HepG2 (cell line): ENCODE data around the gene IL6ST. TPM values are rescaled to one million over a fixed set of nuclear protein-coding genes. Genes with fewer than 3 reads are reported as not detected.

Experiments
- ARHGAP35 ChIP-seq: sonication (generic); formaldehyde crosslinking; IDR thresholded peaks from 2 replicates; pipeline ENCODE4 v1.9.0; 2022; ENCODE audit warnings: mild to moderate bottlenecking, inconsistent platforms, moderate library complexity, missing genetic modification reagents, borderline replicate concordance
- CREB1 ChIP-seq, 2 experiments: fragments of 450-650 bp in 1 of 2; IDR thresholded peaks; 2 replicates each; pipeline ENCODE4 v1.6.1; 2016 to 2017; ENCODE audit warnings: control low read depth in 1 of 2, mild to moderate bottlenecking in 1 of 2, missing compliant biosample characterization in 1 of 2, missing genetic modification characterization in 1 of 2
- DNMT1 ChIP-seq: sonication (generic); formaldehyde crosslinking; IDR thresholded peaks from 2 replicates; pipeline ENCODE4 v1.5.1; 2020; ENCODE audit warnings: mild to moderate bottlenecking, missing genetic modification reagents
- HNF4G ChIP-seq, 2 experiments: sonication (generic) in 1 of 2; formaldehyde crosslinking in 1 of 2; IDR thresholded peaks; 2 replicates each; pipeline versions ENCODE4 v1.4.0 to v1.6.1; 2011 to 2020; ENCODE audit warnings: borderline replicate concordance in 2 of 2, low read depth in 2 of 2, mild to moderate bottlenecking in 2 of 2, low read length in 1 of 2, missing genetic modification reagents in 1 of 2, moderate library complexity in 1 of 2
- MAX ChIP-seq: IDR thresholded peaks from 2 replicates; pipeline ENCODE4 v1.6.1; 2012; ENCODE audit warnings: inconsistent platforms
- MED8 ChIP-seq: sonication (generic); formaldehyde crosslinking; IDR thresholded peaks from 2 replicates; pipeline ENCODE4 v1.8.1; 2023; ENCODE audit warnings: mild to moderate bottlenecking, missing genetic modification reagents; ENCODE audit not compliant: insufficient replicate concordance
- MIXL1 ChIP-seq: IDR thresholded peaks from 2 replicates; pipeline ENCODE4 v1.6.1; 2016
- NKX3-1 ChIP-seq: sonication (generic); formaldehyde crosslinking; IDR thresholded peaks from 2 replicates; pipeline ENCODE4 v1.5.0; 2020; ENCODE audit warnings: missing genetic modification reagents
- PAWR ChIP-seq: sonication (generic); formaldehyde crosslinking; IDR thresholded peaks from 2 replicates; pipeline ENCODE4 v1.4.0; 2020; ENCODE audit warnings: missing genetic modification reagents, mild to moderate bottlenecking, borderline replicate concordance
- RBFOX2 ChIP-seq: fragments of 200-400 bp; formaldehyde crosslinking; IDR thresholded peaks from 2 replicates; pipeline ENCODE4 v1.6.1; 2017; ENCODE audit warnings: low read depth, mild to moderate bottlenecking, low read length
- RNF2 ChIP-seq: fragments of 450-650 bp; conservative IDR thresholded peaks from 2 replicates; pipeline ENCODE4 v1.6.1; 2016; ENCODE audit warnings: low read depth
- ZBTB1 ChIP-seq: sonication (generic); formaldehyde crosslinking; IDR thresholded peaks from 2 replicates; pipeline ENCODE4 v1.4.0; 2020; ENCODE audit warnings: missing genetic modification reagents, borderline replicate concordance
- ZFY ChIP-seq: sonication (generic); formaldehyde crosslinking; IDR thresholded peaks from 2 replicates; pipeline ENCODE4 v1.4.0; 2020; ENCODE audit warnings: missing genetic modification reagents
- ZNF12 ChIP-seq: sonication (generic); formaldehyde crosslinking; IDR thresholded peaks from 2 replicates; pipeline ENCODE4 v1.5.0; 2020; ENCODE audit warnings: missing genetic modification reagents
- ZNF281 ChIP-seq: sonication (generic); formaldehyde crosslinking; IDR thresholded peaks from 2 replicates; pipeline ENCODE4 v1.4.0; 2020; ENCODE audit warnings: missing genetic modification reagents, borderline replicate concordance
- ZNF296 ChIP-seq: sonication (generic); formaldehyde crosslinking; conservative IDR thresholded peaks from 2 replicates; pipeline ENCODE4 v1.5.0; 2020; ENCODE audit warnings: mild to moderate bottlenecking, missing genetic modification reagents
- ZNF431 ChIP-seq: sonication (generic); formaldehyde crosslinking; IDR thresholded peaks from 2 replicates; pipeline ENCODE4 v1.9.0; 2022; ENCODE audit warnings: missing genetic modification reagents, low read depth, mild to moderate bottlenecking, borderline replicate concordance
- ZNF446 ChIP-seq: sonication (generic); formaldehyde crosslinking; IDR thresholded peaks from 2 replicates; pipeline ENCODE4 v1.5.0; 2020; ENCODE audit warnings: mild to moderate bottlenecking, missing genetic modification reagents
- ZNF615 ChIP-seq: sonication (generic); formaldehyde crosslinking; IDR thresholded peaks from 2 replicates; pipeline ENCODE4 v1.5.0; 2020; ENCODE audit warnings: mild to moderate bottlenecking, missing genetic modification reagents, borderline replicate concordance
- polyA plus RNA-seq, 8 experiments: library from polyadenylated mRNA; depleted of rRNA in 3 of 8; stranded (reverse) in 7 of 8; unstranded in 1 of 8; fragments of >200 nt; fragmentation: Illumina TruSeq in 4 of 8; extraction: Trizol in 4 of 8; gene quantifications; 2 replicates each; pipeline versions ENCODE4 v1.2.1 to v1.2.3, GENCODE V29; 2011 to 2016; ENCODE audit warnings: low read depth in 4 of 8, missing spikeins in 1 of 8, mixed read lengths in 1 of 8; ENCODE audit not compliant: insufficient read depth in 1 of 8
- total RNA-seq, 5 experiments: library from RNA; depleted of rRNA; stranded (reverse); fragments of >200 nt; fragmentation: Illumina TruSeq; extraction: Trizol; gene quantifications; 2 replicates each; pipeline ENCODE4 v1.2.3, GENCODE V29; 2016; ENCODE audit warnings: low read depth in 1 of 5
- TF ChIP-seq, protein P1 (sequence below): sonication (generic); formaldehyde crosslinking; IDR thresholded peaks from 2 replicates; pipeline ENCODE4 v1.8.1; 2023; ENCODE audit warnings: missing genetic modification reagents, inconsistent platforms, borderline replicate concordance
- TF ChIP-seq, protein P2 (sequence below): sonication (generic); formaldehyde crosslinking; conservative IDR thresholded peaks from 2 replicates; pipeline ENCODE4 v1.8.1; 2023; ENCODE audit warnings: missing genetic modification reagents
- TF ChIP-seq, protein P3 (sequence below): sonication (generic); formaldehyde crosslinking; IDR thresholded peaks from 2 replicates; pipeline ENCODE4 v1.4.0; 2020; ENCODE audit warnings: mild to moderate bottlenecking, missing genetic modification reagents

The IL6ST gene
- total and polyA plus RNA-seq, 2 of the 13 experiments (the other 11 are each of a cell fraction or from before 2014, with no cell fraction given), result 66.6 to 166 TPM

GRCh38 chr5:55994998-55995914 is 493 bp upstream of the IL6ST start (continued):
- TF ChIP-seq ZNF281 (CRISPR knock-in tag) (no peak; the same call in 1 of the 2 replicates), ZNF12 (CRISPR knock-in tag) (no peak), ZNF446 (CRISPR knock-in tag) (no peak), MED8 (CRISPR knock-in tag) (peak; percentile 62), ZNF615 (CRISPR knock-in tag) (no peak; the same call in 1 of the 2 replicates), PAWR (CRISPR knock-in tag) (0 out of 2 replicates have a peak, but pooled peaks have one; percentile 64), ZBTB1 (CRISPR knock-in tag) (no peak), HNF4G (IDR thresholded peaks at IDR 0.05; ENCODE audit: borderline replicate concordance, low read depth, low read length) (no peak; the same call in 1 of the 2 replicates), HNF4G (CRISPR knock-in tag; IDR thresholded peaks at IDR 0.05; ENCODE audit: borderline replicate concordance, low read depth) (no peak; the same call in 1 of the 2 replicates), MIXL1 (CRISPR knock-in tag) (no peak), RBFOX2 (peak; percentile 81), NKX3-1 (CRISPR knock-in tag) (no peak), MAX (peak; percentile 62; the same call in 1 of the 2 replicates), ARHGAP35 (CRISPR knock-in tag) (no peak; the same call in 1 of the 2 replicates), ZFY (CRISPR knock-in tag) (peak; percentile 77), ZNF296 (CRISPR knock-in tag) (no peak; the same call in 1 of the 2 replicates), CREB1 (IDR thresholded peaks at IDR 0.05) (peak; percentile 83), CREB1 (CRISPR knock-in tag; IDR thresholded peaks at IDR 0.05) (peak; percentile 73), DNMT1 (CRISPR knock-in tag) (no peak; the same call in 1 of the 2 replicates), ZNF431 (CRISPR knock-in tag) (no peak), RNF2 (no peak)
- TF ChIP-seq, protein P1, sequence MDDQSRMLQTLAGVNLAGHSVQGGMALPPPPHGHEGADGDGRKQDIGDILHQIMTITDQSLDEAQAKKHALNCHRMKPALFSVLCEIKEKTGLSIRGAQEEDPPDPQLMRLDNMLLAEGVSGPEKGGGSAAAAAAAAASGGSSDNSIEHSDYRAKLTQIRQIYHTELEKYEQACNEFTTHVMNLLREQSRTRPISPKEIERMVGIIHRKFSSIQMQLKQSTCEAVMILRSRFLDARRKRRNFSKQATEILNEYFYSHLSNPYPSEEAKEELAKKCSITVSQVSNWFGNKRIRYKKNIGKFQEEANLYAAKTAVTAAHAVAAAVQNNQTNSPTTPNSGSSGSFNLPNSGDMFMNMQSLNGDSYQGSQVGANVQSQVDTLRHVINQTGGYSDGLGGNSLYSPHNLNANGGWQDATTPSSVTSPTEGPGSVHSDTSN (CRISPR knock-in tag), result no peak
- TF ChIP-seq, protein P2, sequence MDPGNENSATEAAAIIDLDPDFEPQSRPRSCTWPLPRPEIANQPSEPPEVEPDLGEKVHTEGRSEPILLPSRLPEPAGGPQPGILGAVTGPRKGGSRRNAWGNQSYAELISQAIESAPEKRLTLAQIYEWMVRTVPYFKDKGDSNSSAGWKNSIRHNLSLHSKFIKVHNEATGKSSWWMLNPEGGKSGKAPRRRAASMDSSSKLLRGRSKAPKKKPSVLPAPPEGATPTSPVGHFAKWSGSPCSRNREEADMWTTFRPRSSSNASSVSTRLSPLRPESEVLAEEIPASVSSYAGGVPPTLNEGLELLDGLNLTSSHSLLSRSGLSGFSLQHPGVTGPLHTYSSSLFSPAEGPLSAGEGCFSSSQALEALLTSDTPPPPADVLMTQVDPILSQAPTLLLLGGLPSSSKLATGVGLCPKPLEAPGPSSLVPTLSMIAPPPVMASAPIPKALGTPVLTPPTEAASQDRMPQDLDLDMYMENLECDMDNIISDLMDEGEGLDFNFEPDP (CRISPR knock-in tag), result no peak
- TF ChIP-seq, protein P3, sequence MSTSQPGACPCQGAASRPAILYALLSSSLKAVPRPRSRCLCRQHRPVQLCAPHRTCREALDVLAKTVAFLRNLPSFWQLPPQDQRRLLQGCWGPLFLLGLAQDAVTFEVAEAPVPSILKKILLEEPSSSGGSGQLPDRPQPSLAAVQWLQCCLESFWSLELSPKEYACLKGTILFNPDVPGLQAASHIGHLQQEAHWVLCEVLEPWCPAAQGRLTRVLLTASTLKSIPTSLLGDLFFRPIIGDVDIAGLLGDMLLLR (CRISPR knock-in tag), result no peak
